GM18517 (cell line): ENCODE data around the gene TNNT3.

Experiments used
- ATAC-seq: cut with Tn5 transposase; IDR thresholded peaks from one replicate; pipeline ENCODE4 v1.9.1; 2021; ENCODE audit warnings: mild to moderate bottlenecking, moderate library complexity; ENCODE audit not compliant: unreplicated experiment

Gene TNNT3

DNA sequence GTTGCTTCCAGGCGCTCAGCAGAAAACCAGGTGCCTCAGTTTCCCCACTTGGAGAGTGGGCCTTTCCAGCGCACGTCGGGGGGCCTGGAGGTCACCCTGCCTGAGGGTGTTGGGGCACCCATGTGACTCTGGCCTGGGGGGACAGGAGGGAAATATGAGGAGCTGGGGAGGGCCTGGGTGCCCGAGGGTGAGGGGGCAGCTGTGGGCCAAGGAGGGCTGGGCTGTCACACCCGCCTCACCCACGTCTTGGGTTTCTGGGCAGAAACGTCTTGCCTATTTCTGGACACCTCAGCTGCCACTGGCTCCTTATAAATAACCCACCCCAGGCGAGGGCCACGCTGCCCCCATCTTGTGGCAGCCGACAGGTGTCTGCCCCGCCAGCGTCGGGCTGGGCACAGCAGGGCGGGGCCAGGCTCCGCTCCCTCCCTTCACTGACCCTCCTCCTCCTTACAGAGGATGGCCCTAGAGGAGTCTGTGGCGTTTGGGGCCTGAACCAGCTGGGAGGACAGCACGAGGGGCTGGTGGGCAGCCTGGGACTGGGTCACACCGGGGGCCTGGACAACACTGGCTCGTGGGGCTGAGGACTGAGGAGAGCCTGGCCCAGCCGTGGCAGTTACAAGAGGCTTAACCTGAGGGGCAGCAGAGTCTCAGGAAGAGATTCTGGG, 1.5 kb downstream of the TNNT3 start:
- no peak for ATAC-seq

- no peak for ATAC-seq
Measured at GRCh38 chr11:1921574-1922141, 2.2 kb downstream of the TNNT3 start.

DNA sequence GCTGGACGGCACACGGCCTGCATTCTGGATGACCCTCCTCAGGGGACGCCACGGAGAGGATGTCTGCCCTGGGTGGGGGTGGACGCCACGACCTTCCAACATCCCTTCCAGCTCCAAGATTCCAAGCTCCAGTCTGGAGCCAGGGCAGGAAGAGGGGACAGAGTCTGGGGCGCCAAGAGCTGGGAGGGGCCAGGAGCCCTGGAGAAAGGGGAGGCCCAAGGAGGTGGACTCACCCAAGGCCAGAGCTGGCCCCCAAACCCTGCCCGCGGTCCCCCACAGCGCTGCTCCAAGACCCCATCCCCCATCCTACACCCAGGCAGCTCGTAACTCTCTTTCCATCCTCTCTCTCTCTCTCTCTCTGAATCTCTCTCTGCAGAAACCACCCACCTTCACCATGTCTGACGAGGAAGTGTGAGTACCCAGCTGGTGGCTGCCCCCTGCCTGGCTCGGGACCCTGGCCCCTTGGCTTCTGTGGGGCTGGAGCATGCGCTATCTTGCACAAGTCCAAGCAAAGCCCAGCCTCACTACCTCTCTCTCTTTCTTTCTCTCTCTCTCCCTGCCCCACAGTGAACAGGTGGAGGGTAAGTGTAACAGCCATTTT, 3.1 kb downstream of the TNNT3 start:
- no peak for ATAC-seq

DNA sequence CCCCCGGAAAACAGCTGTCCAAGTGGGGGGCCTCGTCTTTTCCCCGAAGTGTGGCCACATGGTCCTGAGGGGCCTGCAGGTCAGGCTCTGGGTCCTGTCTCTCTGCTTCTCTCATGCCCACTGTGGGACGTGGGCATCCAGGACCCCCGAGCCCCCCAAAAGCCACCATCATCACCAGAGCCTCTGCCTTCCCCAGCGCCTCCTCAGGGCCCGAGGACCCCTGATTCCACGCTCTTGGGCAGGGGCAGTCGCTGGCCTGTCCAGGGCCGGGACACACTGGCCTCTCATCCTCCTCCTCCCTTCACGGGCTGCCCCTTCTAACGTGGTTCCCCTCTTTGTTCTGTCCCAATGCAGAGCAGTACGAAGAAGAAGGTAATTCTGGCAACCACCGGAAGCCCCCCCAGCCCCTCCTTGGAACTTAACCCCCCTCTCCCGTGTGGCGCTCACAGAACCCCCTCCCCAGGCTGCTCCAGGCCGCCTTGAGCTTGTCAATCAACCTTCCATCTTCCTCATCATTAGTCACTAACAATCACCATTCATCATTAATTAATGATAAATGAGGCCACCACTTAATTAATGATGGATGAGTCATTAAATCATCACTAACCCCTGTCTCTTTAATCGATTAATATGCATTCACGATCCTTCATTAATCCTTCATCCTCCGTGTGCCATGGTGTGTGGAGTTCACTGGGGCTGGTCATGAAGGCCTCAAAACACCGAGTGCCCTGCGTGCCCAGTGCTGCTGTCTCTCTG, 3.9 kb downstream of the TNNT3 start:
- ATAC-seq: no peak

DNA sequence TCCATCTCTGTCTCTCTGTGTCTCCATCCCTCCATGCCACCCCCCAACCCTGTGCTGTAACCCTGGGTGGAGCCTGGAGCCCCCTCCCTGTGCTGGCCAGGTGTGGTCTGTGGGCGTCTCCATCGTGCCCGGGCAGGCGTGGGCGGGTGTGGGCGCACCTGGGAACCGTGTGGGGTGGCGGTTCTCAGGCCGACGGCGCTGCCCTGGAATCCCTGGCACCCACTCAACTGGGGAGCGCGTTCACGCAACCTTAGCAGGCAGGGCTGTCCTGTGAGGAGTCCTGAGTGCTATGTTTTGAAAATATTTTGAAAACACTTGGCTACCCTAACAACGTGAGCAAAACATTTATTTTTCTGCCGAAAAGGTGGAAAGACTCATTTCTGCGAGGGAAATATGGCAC, 4.7 kb downstream of the TNNT3 start:
- no peak for ATAC-seq

- no peak for ATAC-seq
Measured at GRCh38 chr11:1924646-1925372, 5.3 kb downstream of the TNNT3 start.

GRCh38 chr11:1925373-1926155, 6.1 kb downstream of the TNNT3 start:
- no peak for ATAC-seq

GRCh38 chr11:1926156-1927025, 6.9 kb downstream of the TNNT3 start:
- ATAC-seq: no peak

- no peak for ATAC-seq
Measured at GRCh38 chr11:1927026-1927847, 7.7 kb downstream of the TNNT3 start.

DNA sequence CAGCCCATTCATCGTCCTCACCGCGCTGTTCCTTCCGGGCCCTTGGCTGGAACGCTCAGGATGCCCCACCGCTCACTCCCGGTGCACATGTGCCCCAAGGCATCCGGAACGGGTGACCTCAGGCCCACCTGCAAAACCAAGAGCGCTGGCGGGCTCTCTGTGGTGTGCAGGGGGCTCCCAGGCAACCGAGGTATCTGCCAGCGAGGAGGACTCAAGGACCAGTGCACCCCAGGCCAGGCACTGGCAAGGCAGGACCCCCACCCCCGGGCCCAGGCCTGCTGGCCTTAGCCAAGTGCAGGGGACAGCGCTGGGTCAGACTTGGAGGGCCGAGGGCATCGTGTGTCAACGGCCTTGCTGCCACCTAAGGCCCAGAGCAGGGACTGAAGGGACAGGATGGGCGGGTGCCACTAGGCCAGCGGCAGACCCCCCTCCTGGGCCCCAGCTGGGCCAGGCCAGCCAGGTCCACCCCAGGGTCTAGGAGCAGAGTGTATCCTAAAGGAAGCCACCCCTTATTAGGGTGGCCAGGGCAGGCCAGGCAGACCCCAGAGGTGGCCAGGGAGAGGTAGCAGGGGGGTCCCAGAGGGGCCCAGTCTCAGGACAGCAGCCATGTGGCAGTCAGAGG, 8.5 kb downstream of the TNNT3 start:
- no peak for ATAC-seq

GRCh38 chr11:1928470-1928890, 9.0 kb downstream of the TNNT3 start:
- ATAC-seq: no peak

GRCh38 chr11:1928891-1929541, 9.5 kb downstream of the TNNT3 start:
- no peak for ATAC-seq

DNA sequence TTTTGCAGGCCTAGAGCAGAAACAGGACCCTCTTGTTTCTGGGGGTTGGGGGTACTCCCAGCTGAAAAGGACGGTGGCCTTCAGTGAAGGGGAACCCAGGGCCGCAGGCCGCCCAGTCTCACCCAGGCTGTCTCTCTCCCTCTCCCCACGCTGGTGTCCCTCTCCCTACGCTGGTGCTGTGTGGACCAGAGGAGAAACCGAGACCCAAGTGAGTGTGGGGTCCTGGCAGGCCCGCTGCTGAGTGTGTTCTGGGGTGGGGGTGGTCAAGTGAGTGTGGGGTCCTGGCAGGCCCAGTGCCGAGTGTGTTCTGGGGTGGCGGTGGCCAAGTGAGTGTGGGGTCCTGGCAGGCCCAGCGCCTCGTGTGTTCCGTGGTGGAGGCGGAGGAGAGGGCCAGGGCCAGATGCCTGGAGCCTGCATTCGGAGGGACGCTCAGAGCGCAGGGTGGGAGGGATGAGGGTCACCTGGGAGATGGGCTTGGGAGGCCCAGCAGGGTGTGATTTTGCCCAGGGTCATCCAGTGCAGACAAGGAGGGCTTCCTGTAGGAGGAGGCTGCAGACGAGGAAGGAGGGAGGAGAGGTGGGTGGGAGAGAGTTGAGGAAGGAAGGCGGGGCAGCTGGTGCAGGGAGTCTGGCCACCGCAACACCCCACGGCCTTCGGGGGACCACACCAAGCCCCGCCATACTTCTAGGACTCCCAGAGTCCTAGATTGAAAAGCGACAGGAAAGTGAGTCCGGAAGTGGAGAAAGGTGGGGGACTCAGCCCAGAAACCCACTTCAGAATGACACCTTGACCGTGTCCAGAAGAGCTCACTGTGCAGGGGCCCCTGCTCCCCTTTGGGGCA, 10.3 kb downstream of the TNNT3 start:
- no peak for ATAC-seq

DNA sequence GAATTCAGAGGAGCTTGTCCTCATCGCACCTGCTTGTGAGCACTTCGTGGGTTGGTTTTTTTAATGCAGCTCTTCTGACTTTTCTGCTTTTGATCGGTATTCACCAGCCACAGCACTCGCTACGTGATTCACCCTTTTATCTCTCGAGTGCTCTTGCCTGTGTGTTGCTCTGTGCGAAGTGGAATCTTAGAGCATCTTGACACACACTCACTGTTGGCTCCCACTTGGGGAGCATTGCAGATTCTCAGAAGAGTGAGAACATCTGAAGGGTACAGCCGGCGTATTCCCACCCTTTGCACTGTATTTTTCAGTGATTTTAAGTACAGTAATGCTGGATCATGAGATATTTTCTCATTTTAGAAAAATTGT, 10.9 kb downstream of the TNNT3 start:
- no peak for ATAC-seq

- no peak for ATAC-seq
Measured at GRCh38 chr11:1931341-1932104, 12.0 kb downstream of the TNNT3 start.

DNA sequence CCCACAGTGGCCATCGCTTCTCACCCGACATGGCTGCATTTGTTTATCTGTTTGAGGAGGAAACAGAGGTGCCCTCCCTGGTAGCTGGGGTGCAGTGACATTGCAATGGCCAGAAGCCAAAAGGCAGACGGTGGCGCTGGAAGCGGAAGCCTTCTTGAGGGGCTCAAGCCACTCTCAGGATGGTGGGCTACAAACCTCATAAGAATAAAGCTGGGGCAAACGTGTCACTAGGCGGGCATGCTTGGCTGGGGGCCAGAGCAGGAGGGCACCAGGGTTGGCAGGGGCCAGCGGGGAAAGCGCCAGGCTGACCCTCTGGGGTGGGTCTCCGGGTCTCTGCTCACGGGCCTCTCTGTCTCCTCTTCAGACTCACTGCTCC, 12.6 kb downstream of the TNNT3 start:
- no peak for ATAC-seq
